ENCODE data around the gene SLFN14.

- peak; percentile 71 for TF ChIP-seq CTCF (IDR thresholded peaks at IDR 0.05)
- no peak for TF ChIP-seq ZFX (IDR thresholded peaks at IDR 0.05; ENCODE audit: borderline replicate concordance)
Observed at GRCh38 chr17:35539659-35540026, 21.0 kb downstream of the SLFN14 start.
